Measurements from ENCODE around the gene LRP1.

DNA sequence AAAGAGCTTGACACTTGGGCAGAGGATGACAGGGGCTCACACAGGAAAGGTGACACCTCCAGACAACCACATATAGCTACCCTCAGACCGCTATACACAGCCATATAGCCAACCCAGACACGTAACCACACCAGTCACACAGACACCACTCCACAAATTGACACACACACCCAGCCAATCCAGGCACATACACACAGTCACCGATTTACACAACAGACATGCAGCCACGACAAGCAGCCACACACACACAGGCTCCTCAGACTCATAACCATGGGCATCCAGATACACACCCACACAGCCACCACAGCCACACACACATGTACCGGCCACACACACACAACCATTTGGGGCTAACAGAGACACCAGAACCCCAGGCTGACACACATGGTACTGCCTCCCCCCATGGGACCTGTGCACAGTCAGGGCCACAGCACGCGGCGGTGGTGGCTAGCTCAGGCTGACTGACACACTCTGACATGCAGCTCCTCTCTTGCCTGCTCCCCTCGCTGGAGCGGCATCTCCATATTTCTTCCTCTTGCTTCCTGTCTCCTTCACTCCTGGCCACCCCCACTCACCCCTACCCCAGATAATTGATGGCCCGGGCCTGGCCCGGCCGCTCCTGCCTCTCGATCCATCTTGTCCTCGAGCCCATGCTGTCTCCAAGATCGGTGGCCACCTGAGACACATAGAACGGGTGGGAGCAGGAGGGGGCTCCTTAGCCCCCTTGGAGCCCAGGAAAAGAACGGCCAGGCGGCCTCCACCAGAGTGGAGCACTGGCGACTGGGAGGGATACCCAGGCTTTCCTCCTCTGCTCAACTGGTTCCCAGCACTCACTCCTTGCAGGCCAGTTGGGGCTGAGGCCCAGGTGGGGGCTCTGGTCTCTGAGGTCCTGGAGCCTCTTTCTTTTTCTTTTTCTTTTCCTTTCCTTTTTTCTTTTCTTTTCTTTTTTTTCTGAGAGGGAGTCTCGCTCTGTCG, 95.2 kb downstream of the LRP1 start:
- TF ChIP-seq ZFP30 (CRISPR knock-in tag; IDR thresholded peaks at IDR 0.05) (no peak), OSR1 (CRISPR knock-in tag; IDR thresholded peaks at IDR 0.05) (no peak), GLIS3 (CRISPR knock-in tag; IDR thresholded peaks at IDR 0.05) (no peak), RARB (CRISPR knock-in tag; IDR thresholded peaks at IDR 0.05) (no peak), ZNF565 (CRISPR knock-in tag; conservative IDR thresholded peaks at IDR 0.05; ENCODE audit: low read depth) (no peak), BACH2 (CRISPR knock-in tag; IDR thresholded peaks at IDR 0.05; ENCODE audit: borderline replicate concordance) (no peak), ARNTL (CRISPR knock-in tag; IDR thresholded peaks at IDR 0.05; ENCODE audit: borderline replicate concordance, low read depth) (no peak), ISL1 (CRISPR knock-in tag; IDR thresholded peaks at IDR 0.05) (no peak)
- TF ChIP-seq, protein P1, sequence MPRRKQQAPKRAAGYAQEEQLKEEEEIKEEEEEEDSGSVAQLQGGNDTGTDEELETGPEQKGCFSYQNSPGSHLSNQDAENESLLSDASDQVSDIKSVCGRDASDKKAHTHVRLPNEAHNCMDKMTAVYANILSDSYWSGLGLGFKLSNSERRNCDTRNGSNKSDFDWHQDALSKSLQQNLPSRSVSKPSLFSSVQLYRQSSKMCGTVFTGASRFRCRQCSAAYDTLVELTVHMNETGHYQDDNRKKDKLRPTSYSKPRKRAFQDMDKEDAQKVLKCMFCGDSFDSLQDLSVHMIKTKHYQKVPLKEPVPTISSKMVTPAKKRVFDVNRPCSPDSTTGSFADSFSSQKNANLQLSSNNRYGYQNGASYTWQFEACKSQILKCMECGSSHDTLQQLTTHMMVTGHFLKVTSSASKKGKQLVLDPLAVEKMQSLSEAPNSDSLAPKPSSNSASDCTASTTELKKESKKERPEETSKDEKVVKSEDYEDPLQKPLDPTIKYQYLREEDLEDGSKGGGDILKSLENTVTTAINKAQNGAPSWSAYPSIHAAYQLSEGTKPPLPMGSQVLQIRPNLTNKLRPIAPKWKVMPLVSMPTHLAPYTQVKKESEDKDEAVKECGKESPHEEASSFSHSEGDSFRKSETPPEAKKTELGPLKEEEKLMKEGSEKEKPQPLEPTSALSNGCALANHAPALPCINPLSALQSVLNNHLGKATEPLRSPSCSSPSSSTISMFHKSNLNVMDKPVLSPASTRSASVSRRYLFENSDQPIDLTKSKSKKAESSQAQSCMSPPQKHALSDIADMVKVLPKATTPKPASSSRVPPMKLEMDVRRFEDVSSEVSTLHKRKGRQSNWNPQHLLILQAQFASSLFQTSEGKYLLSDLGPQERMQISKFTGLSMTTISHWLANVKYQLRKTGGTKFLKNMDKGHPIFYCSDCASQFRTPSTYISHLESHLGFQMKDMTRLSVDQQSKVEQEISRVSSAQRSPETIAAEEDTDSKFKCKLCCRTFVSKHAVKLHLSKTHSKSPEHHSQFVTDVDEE (CRISPR knock-in tag; IDR thresholded peaks at IDR 0.05): no peak
- TF ChIP-seq, protein P2, sequence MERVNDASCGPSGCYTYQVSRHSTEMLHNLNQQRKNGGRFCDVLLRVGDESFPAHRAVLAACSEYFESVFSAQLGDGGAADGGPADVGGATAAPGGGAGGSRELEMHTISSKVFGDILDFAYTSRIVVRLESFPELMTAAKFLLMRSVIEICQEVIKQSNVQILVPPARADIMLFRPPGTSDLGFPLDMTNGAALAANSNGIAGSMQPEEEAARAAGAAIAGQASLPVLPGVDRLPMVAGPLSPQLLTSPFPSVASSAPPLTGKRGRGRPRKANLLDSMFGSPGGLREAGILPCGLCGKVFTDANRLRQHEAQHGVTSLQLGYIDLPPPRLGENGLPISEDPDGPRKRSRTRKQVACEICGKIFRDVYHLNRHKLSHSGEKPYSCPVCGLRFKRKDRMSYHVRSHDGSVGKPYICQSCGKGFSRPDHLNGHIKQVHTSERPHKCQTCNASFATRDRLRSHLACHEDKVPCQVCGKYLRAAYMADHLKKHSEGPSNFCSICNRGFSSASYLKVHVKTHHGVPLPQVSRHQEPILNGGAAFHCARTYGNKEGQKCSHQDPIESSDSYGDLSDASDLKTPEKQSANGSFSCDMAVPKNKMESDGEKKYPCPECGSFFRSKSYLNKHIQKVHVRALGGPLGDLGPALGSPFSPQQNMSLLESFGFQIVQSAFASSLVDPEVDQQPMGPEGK (CRISPR knock-in tag; IDR thresholded peaks at IDR 0.05; ENCODE audit: borderline replicate concordance): no peak
